Measurements from ENCODE around the gene ZSCAN2.

The ZSCAN2 gene

DNA sequence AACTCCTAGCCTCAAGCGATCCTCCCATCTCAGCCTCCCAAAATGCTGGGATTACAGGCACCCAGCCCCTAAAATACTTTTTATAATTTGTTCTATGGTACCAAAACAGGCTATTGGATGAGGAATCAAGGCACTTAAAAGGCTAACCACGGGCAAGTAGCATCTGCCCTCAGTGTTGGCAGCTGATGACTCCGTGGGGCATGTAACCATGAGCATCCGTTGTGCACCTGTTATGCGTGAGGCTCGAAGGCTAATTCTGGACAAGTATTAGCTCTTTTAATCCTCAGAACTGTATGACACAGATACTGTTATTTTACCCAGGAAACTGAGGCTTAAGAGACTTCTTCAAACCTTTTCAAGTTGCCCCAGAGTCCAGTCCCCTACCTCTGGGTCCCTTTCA, 43.0 kb downstream of the ZSCAN2 start:
- Histone ChIP-seq H3K27ac (ENCODE audit: poor library complexity, severe bottlenecking) (no peak overlapping the region), H3K4me1 (ENCODE audit: insufficient read depth, poor library complexity, severe bottlenecking) (no peaks in the 10 kb centered on the region), H3K27me3 (ENCODE audit: insufficient read depth, poor library complexity, severe bottlenecking) (no peaks in the 10 kb centered on the region), H3K4me3 (ENCODE audit: severe bottlenecking) (no peak overlapping the region), H3K9me3 (ENCODE audit: severe bottlenecking) (no peaks in the 10 kb centered on the region), H3K36me3 (ENCODE audit: low read depth) (peaks cover 94% of the 10 kb centered on the region)
- ATAC-seq (ENCODE audit: low read depth) (no peak), DNase-seq (ENCODE audit: low spot score) (no peak)
- TF ChIP-seq, protein P1, sequence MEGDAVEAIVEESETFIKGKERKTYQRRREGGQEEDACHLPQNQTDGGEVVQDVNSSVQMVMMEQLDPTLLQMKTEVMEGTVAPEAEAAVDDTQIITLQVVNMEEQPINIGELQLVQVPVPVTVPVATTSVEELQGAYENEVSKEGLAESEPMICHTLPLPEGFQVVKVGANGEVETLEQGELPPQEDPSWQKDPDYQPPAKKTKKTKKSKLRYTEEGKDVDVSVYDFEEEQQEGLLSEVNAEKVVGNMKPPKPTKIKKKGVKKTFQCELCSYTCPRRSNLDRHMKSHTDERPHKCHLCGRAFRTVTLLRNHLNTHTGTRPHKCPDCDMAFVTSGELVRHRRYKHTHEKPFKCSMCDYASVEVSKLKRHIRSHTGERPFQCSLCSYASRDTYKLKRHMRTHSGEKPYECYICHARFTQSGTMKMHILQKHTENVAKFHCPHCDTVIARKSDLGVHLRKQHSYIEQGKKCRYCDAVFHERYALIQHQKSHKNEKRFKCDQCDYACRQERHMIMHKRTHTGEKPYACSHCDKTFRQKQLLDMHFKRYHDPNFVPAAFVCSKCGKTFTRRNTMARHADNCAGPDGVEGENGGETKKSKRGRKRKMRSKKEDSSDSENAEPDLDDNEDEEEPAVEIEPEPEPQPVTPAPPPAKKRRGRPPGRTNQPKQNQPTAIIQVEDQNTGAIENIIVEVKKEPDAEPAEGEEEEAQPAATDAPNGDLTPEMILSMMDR (IDR thresholded peaks at IDR 0.05; ENCODE audit: poor library complexity, severe bottlenecking) = no peak

DNA sequence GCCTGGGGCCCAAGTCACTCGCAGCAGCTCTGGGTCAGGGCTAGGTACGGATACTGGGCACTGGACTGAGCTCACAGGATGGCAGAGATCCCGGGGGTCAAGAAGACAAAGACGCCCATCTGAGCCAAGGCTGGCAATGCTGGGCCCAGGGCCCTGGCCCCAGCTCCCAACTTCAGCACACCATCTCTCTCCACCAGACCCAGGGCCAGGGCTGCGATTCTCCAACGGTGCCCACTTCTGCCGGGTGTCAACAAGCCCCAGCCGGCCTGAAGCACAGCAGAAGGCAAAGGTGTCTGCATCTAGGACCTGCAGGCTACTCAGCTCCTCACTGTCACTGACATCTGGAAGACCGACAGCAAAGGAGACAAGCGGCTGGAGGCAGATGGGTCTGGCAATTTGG, 44.7 kb downstream of the ZSCAN2 start:
- TF ChIP-seq, protein P1 (IDR thresholded peaks at IDR 0.05; ENCODE audit: poor library complexity, severe bottlenecking) = no peak
- Histone ChIP-seq H3K36me3 (ENCODE audit: low read depth) (peaks cover 94% of the 10 kb centered on the region), H3K27ac (ENCODE audit: poor library complexity, severe bottlenecking) (no peak overlapping the region), H3K27me3 (ENCODE audit: insufficient read depth, poor library complexity, severe bottlenecking) (no peaks in the 10 kb centered on the region), H3K4me1 (ENCODE audit: insufficient read depth, poor library complexity, severe bottlenecking) (no peaks in the 10 kb centered on the region), H3K9me3 (ENCODE audit: severe bottlenecking) (no peaks in the 10 kb centered on the region), H3K4me3 (ENCODE audit: severe bottlenecking) (no peak overlapping the region)
- DNase-seq (ENCODE audit: low spot score) (no peak), ATAC-seq (ENCODE audit: low read depth) (no peak)

DNA sequence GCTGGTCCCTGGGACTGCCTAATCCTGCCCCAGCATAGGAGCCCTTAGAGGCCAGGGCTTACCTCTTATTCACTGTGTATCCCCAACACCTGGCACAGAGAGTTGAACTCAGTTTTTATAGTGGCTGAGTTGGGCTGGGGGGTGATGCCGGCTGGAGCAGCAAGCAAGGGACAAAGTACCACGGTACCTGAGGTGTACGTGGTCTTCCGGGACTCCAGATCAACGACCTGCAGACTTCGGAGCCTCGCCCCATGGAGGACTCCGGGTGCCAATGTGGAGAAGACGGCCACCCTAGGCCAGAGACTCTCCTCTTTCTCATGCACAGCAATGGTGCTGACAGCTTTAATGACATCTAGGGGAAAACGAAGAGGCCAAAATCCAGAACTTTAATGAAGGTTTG, 45.2 kb downstream of the ZSCAN2 start:
- ATAC-seq (ENCODE audit: low read depth) = 0 out of 3 replicates have a peak, but pooled peaks have one; percentile 2
- Histone ChIP-seq H3K4me1 (ENCODE audit: insufficient read depth, poor library complexity, severe bottlenecking) (no peaks in the 10 kb centered on the region), H3K36me3 (ENCODE audit: low read depth) (peaks cover 94% of the 10 kb centered on the region), H3K9me3 (ENCODE audit: severe bottlenecking) (no peaks in the 10 kb centered on the region), H3K4me3 (ENCODE audit: severe bottlenecking) (no peak overlapping the region), H3K27ac (ENCODE audit: poor library complexity, severe bottlenecking) (no peak overlapping the region), H3K27me3 (ENCODE audit: insufficient read depth, poor library complexity, severe bottlenecking) (no peaks in the 10 kb centered on the region)
- no peak for DNase-seq (ENCODE audit: low spot score)
- TF ChIP-seq, protein P1 (IDR thresholded peaks at IDR 0.05; ENCODE audit: poor library complexity, severe bottlenecking) = no peak

- H3K36me3 ChIP-seq (ENCODE audit: low read depth) = peaks cover 94% of the 10 kb centered on the region
- no peak overlapping the region for H3K27ac ChIP-seq (ENCODE audit: poor library complexity, severe bottlenecking)
- ATAC-seq (ENCODE audit: low read depth) (no peak), DNase-seq (ENCODE audit: low spot score) (no peak)
- no peak overlapping the region for H3K4me3 ChIP-seq (ENCODE audit: severe bottlenecking)
- no peaks in the 10 kb centered on the region for H3K27me3 ChIP-seq (ENCODE audit: insufficient read depth, poor library complexity, severe bottlenecking)
- TF ChIP-seq, protein P1 (IDR thresholded peaks at IDR 0.05; ENCODE audit: poor library complexity, severe bottlenecking) = no peak
- no peaks in the 10 kb centered on the region for H3K4me1 ChIP-seq (ENCODE audit: insufficient read depth, poor library complexity, severe bottlenecking)
- H3K9me3 ChIP-seq (ENCODE audit: severe bottlenecking) = no peaks in the 10 kb centered on the region
These were observed 46.9 kb downstream of the ZSCAN2 start for GRCh38 chr15:84647726-84648125.

DNA sequence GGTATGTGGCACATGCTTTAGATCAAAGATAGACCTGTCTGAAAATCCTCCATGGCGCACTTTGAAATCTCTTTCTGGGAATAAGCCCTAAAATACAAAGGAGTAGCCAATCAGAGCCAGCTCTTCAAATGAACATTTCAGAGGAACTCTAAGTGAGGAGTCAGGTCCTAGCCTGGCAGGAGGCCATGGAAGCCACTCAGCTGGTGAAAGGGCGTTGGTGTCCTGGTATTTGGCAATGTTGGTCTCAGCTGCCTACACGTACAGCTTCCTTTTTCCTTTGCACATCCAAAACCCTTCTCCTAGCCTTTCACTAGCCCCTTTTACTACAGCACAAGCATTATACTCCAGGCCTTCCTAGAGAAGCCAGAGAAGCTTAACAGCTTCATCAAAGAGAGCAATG, 47.7 kb downstream of the ZSCAN2 start:
- H3K4me3 ChIP-seq (ENCODE audit: severe bottlenecking) = no peak overlapping the region
- no peaks in the 10 kb centered on the region for H3K9me3 ChIP-seq (ENCODE audit: severe bottlenecking)
- ATAC-seq (ENCODE audit: low read depth) = no peak
- H3K27ac ChIP-seq (ENCODE audit: poor library complexity, severe bottlenecking) = no peak overlapping the region
- peaks cover 94% of the 10 kb centered on the region for H3K36me3 ChIP-seq (ENCODE audit: low read depth)
- H3K27me3 ChIP-seq (ENCODE audit: insufficient read depth, poor library complexity, severe bottlenecking) = no peaks in the 10 kb centered on the region
- no peak for DNase-seq (ENCODE audit: low spot score)
- peaks cover 5% of the 10 kb centered on the region for H3K4me1 ChIP-seq (ENCODE audit: insufficient read depth, poor library complexity, severe bottlenecking)
- TF ChIP-seq, protein P1 (IDR thresholded peaks at IDR 0.05; ENCODE audit: poor library complexity, severe bottlenecking) = no peak
